ENCODE data around the gene LCE5A. TPM values are rescaled to one million over a fixed set of nuclear protein-coding genes. Genes with fewer than 3 reads are reported as not detected.
"Not testable (repeated sequence)": the region's sequence is repeated elsewhere in the genome, so short reads cannot be mapped to it uniquely, and the experiment has no call there.

The LCE5A gene
- total RNA-seq, 8 experiments from 2014 or later = 0.25 to 1.1 (median 0.66) TPM; not detected in 5

DNA sequence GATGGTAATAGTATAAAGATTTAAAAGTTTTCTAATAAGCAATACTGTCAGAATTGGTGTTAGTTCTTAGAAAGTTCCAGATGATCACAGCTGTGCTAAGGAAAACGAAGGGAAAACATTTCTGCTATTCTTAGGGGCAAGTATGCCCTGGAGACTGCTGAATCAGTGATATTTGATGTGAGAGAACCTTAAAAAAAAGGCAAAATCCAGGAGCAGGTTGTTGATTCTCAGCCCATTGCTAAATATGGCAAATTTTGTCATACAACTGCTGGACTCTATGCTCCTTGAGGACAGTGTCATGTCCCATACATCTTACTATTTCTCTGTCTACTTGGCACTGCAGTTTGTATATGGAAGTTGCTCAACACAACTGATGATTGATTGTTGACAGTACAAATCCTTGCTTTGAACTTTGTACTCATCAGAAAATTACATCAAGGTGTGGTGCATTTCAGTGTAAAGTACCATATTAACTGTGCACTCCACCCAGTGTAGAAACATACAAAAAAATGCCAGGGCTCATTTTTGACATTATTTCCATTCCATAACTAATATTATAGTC lies 14.6 kb downstream of the LCE5A start:
- WGBS, 10 experiments = 0 to 13% (median 0%) methylated on average over 1 of the region's 1 CpG; no CpG with 5 or more reads in 2 of the 10 experiments
- H3K27ac ChIP-seq = no peak overlapping the region
- H3K4me1 ChIP-seq (replicated peaks in 1 of 2) = no peaks in the 10 kb centered on the region
- H3K4me3 ChIP-seq = no peak overlapping the region
- in situ Hi-C loops (cut with MboI; ENCODE audit: low pct_unique_long_range_greater_than_20kb in 2 of 9, low sequenced_read_pairs in 9 of 9, unreplicated experiment in 9 of 9) = no loop called here
- no peak for ATAC-seq (replicated peaks in 6 of 8)

DNA sequence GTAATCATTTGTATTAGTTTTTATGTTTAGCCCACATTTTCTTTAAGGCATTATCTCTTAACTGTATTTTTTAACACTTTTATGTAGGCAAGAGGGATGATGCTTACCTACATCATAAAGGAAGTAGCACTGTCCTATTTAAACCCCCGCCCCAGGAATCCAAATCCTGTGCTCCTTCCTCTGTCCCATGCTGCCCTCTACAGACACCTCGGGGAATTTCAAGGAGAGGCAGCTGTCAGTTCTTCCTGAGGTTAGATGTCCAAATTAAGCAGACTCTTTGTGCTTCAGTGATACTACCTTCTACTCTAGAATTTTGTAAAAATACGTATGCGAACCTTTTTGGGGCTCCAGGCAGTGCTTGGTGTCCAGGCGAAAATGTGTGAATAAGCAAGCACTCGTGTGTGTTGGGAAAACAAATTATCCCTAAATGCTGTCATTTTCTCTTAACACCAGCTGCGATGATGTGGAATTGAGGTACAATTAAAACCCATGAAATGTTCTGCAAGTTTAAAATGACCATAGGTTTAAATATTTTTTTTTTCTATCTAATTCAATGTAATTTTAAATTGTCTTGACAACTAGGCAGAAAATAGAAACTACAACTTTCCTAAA lies 22.8 kb downstream of the LCE5A start:
- WGBS, 10 experiments = 0 to 63% (median 35%) methylated on average over 2 to 7 of the region's 7 CpGs
- no peaks in the 10 kb centered on the region for H3K4me1 ChIP-seq (replicated peaks in 1 of 2)
- H3K4me3 ChIP-seq = no peak overlapping the region
- H3K27ac ChIP-seq = no peak overlapping the region
- in situ Hi-C loops (cut with MboI; ENCODE audit: low pct_unique_long_range_greater_than_20kb in 2 of 9, low sequenced_read_pairs in 9 of 9, unreplicated experiment in 9 of 9) = no loop called here
- ATAC-seq (replicated peaks in 6 of 8) = peak in 3 of 8 experiments; percentile 56 to 64 (median 58)

DNA sequence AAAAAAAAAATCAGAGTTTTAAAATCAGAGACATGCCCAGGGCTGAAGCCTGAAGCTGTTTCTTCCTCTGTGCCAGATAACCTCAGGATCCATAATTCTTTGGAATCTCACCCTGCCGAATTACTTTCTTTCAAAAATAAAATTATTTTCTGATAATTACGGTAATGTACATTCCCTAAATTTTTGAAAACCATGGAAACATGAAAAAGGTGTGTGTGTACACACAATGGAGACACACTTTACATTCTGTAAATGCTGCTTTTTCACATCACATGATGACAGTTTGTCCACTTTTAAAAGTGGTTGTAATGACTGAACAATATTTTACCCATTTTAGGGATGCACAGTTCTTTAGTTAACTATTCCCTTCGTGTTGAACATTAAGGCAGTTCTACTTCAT lies 25.2 kb downstream of the LCE5A start:
- no peak for ATAC-seq (replicated peaks in 6 of 8)
- Histone ChIP-seq H3K4me3 (no peak overlapping the region), H3K4me1 (replicated peaks in 1 of 2) (no peaks in the 10 kb centered on the region), H3K27ac (no peak overlapping the region)
- 0 to 77% (median 40%) methylated on average over 1 to 3 of the region's 3 CpGs; no CpG with 5 or more reads in 1 of the 10 experiments for WGBS, 10 experiments
- in situ Hi-C loops (cut with MboI; ENCODE audit: low pct_unique_long_range_greater_than_20kb in 2 of 9, low sequenced_read_pairs in 9 of 9, unreplicated experiment in 9 of 9) = no loop called here

DNA sequence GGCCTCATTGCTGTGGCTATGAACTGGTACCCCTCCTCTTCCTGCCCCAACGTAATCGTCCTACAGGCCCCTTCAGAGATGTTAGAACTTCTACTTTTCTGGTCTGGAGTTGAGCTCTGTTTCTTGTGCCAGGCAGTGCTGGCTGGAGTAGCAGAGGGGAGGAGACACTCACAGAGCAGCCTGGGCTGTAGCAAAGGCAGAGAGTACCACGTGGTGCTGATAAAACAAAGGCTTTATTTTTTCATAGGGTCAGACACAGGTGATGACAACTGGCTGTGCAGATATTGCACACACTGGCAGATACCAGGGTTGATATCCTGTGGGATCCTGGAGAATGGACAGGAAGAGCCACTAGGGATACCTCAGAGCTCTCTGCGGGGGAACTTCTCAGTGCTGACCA lies 26.9 kb downstream of the LCE5A start:
- Histone ChIP-seq H3K4me1 (replicated peaks in 1 of 2) (no peaks in the 10 kb centered on the region), H3K4me3 (no peak overlapping the region), H3K27ac (no peak overlapping the region)
- in situ Hi-C loops (cut with MboI; ENCODE audit: low pct_unique_long_range_greater_than_20kb in 2 of 9, low sequenced_read_pairs in 9 of 9, unreplicated experiment in 9 of 9) = no loop called here
- peak in 1 of 8 experiments; percentile 20 for ATAC-seq (replicated peaks in 6 of 8)
- 0 to 42% (median 13%) methylated on average over 2 to 4 of the region's 4 CpGs; no CpG with 5 or more reads in 2 of the 10 experiments for WGBS, 10 experiments

DNA sequence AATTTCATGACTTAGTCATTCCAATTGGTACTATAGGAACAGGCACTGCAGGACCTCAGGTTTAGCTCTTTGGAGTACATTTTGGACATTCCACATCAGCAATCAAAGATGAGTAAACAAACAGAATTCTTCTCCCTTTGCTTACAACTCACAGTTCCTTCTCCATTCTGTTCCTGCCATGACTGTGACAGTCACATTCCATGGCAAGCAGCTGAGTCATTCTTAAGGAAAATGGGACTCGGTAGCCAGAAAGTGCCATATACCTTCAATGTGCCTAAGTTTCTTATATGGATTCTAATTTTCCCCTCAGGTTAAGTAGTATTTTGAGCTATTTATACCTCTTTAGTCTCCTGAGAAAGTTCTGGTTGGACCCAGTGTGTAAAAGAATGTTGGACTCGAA lies 29.3 kb downstream of the LCE5A start:
- Histone ChIP-seq H3K27ac (no peak overlapping the region), H3K4me1 (replicated peaks in 1 of 2) (no peaks in the 10 kb centered on the region), H3K4me3 (no peak overlapping the region)
- WGBS, 10 experiments = 0 to 61% (median 36%) methylated on average over 1 to 2 of the region's 2 CpGs; no CpG with 5 or more reads in 1 of the 10 experiments
- no peak for ATAC-seq (replicated peaks in 6 of 8)
- in situ Hi-C loops (cut with MboI; ENCODE audit: low pct_unique_long_range_greater_than_20kb in 2 of 9, low sequenced_read_pairs in 9 of 9, unreplicated experiment in 9 of 9) = no loop called here

DNA sequence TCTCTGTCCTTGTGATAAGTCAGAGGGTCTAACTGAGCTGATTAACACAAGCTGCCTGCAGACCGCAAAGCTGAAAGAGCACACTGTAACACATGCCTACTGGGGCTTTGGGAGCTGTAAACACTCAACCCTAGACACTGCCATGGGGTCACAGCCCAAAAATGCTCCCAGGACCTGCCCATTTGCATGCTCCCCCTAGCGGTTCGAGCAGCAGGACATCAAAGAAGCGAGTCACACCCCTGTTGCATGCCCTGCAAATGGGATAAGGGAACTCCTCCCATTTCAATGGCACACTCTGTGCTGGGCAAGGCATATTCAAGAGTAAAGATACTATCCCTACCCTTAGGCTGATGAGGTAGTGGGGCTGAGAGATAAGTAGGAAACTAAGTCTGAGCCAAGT lies 33.2 kb downstream of the LCE5A start:
- WGBS, 10 experiments = 0 to 40% (median 27%) methylated on average over 1 to 4 of the region's 4 CpGs; no CpG with 5 or more reads in 6 of the 10 experiments
- no peak overlapping the region for H3K4me3 ChIP-seq
- in situ Hi-C loops (cut with MboI; ENCODE audit: low pct_unique_long_range_greater_than_20kb in 2 of 9, low sequenced_read_pairs in 9 of 9, unreplicated experiment in 9 of 9) = no loop called here
- ATAC-seq (replicated peaks in 6 of 8) = peak in 3 of 8 experiments; percentile 32 to 87 (median 86)
- no peak overlapping the region for H3K27ac ChIP-seq
- H3K4me1 ChIP-seq (replicated peaks in 1 of 2) = no peaks in the 10 kb centered on the region

DNA sequence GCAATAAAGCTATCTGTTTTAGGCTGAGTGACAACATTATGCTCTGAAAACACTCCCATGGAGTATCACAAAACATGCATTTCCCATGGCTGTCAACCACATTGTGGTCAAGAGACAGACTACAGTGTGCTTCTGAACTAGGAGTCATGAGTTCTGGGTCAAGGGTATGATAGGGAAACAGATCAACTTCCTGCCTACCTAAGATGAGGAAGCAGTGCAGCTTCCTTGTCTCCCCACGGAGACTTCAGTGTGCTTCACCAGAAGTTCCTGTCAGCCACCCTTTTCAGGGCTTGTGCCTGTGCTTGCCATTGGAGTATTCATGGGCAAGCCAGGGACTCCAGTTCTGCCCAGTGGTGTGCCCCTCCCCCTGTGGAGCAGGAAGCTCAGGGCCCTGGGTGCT lies 36.1 kb downstream of the LCE5A start:
- Histone ChIP-seq H3K27ac (no peak overlapping the region), H3K4me1 (replicated peaks in 1 of 2) (no peaks in the 10 kb centered on the region), H3K4me3 (no peak overlapping the region)
- ATAC-seq (replicated peaks in 6 of 8) = no peak
- in situ Hi-C loops (cut with MboI; ENCODE audit: low pct_unique_long_range_greater_than_20kb in 2 of 9, low sequenced_read_pairs in 9 of 9, unreplicated experiment in 9 of 9) = no loop called here
- 0 to 56% (median 15%) methylated on average over 1 of the region's 1 CpG; no CpG with 5 or more reads in 6 of the 10 experiments for WGBS, 10 experiments

DNA sequence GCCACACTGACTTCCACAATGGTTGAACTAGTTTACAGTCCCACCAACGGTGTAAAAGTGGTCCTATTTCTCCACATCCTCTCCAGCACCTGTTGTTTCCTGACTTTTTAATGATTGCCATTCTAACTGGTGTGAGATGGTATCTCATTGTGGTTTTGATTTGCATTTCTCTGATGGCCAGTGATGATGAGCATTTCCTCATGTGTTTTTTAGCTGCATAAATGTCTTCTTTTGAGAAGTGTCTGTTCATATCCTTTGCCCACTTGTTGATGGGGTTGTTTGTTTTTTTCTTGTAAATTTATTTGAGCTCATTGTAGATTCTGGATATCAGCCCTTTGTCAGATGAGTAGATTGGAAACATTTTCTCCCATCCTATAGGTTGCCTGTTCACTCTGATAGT lies 37.8 kb downstream of the LCE5A start:
- H3K4me1 ChIP-seq (replicated peaks in 1 of 2); ATAC-seq (replicated peaks in 6 of 8); H3K4me3 ChIP-seq; H3K27ac ChIP-seq; in situ Hi-C loops (cut with MboI; ENCODE audit: low pct_unique_long_range_greater_than_20kb in 2 of 9, low sequenced_read_pairs in 9 of 9, unreplicated experiment in 9 of 9): not testable (repeated sequence)
- WGBS, 10 experiments = no CpG with 5 or more reads among the region's 1 CpG

Other genes with a start within 250 kb of the LCE5A start
- 100 to 1,000 TPM in 1 of 8 experiments, 1 to 10 TPM in 1, under 1 TPM in 5, not detected in 1; 0.09 to 269 (median 0.21) TPM for gene FLG, start 185.6 kb upstream of the LCE5A start, total RNA-seq
- gene FLG2, start 150.8 kb upstream of the LCE5A start, total RNA-seq = 1 to 10 TPM in 1 of 8 experiments, under 1 TPM in 5, not detected in 2; 0.07 to 1.1 (median 0.20) TPM
- under 1 TPM in 4 of 8 experiments, not detected in 4; 0.17 to 0.62 (median 0.35) TPM for gene CRNN, start 96.5 kb upstream of the LCE5A start, total RNA-seq
- gene CRCT1, start 3.7 kb downstream of the LCE5A start, total RNA-seq = not detected
- gene LCE3E, start 56.0 kb downstream of the LCE5A start, total RNA-seq = under 1 TPM in 1 of 8 experiments, not detected in 7; 0.81 TPM
- not detected for gene LCE3D, start 69.7 kb downstream of the LCE5A start, total RNA-seq
- 1 to 10 TPM in 1 of 8 experiments, not detected in 7; 1.3 TPM for gene LCE3C, start 89.4 kb downstream of the LCE5A start, total RNA-seq
- not detected for gene LCE3B, start 103.0 kb downstream of the LCE5A start, total RNA-seq
- gene LCE3A, start 112.3 kb downstream of the LCE5A start, total RNA-seq = not detected
- gene LCE2D, start 152.6 kb downstream of the LCE5A start, total RNA-seq = not detected
- 1 to 10 TPM in 1 of 8 experiments, not detected in 7; 1.4 TPM for gene LCE2C, start 164.5 kb downstream of the LCE5A start, total RNA-seq
- gene LCE2B, start 175.3 kb downstream of the LCE5A start, total RNA-seq = not detected
- gene LCE2A, start 187.5 kb downstream of the LCE5A start, total RNA-seq = under 1 TPM in 1 of 8 experiments, not detected in 7; 0.62 TPM
- gene LCE4A, start 197.4 kb downstream of the LCE5A start, total RNA-seq = not detected
- 1 to 10 TPM in 1 of 8 experiments, under 1 TPM in 5, not detected in 2; 0.20 to 1.8 (median 0.37) TPM for gene KPRP, start 247.2 kb downstream of the LCE5A start, total RNA-seq